GF-D8 (cell line): ENCODE measurements around the gene SQSTM1.
"Not testable (repeated sequence)": the region's sequence is repeated elsewhere in the genome, so short reads cannot be mapped to it uniquely, and the experiment has no call there.

Source experiments
- DNase-seq: peaks from one replicate; lab custom pipeline; 2025; lab: John Stamatoyannopoulos, UW

SQSTM1 gene

DNA sequence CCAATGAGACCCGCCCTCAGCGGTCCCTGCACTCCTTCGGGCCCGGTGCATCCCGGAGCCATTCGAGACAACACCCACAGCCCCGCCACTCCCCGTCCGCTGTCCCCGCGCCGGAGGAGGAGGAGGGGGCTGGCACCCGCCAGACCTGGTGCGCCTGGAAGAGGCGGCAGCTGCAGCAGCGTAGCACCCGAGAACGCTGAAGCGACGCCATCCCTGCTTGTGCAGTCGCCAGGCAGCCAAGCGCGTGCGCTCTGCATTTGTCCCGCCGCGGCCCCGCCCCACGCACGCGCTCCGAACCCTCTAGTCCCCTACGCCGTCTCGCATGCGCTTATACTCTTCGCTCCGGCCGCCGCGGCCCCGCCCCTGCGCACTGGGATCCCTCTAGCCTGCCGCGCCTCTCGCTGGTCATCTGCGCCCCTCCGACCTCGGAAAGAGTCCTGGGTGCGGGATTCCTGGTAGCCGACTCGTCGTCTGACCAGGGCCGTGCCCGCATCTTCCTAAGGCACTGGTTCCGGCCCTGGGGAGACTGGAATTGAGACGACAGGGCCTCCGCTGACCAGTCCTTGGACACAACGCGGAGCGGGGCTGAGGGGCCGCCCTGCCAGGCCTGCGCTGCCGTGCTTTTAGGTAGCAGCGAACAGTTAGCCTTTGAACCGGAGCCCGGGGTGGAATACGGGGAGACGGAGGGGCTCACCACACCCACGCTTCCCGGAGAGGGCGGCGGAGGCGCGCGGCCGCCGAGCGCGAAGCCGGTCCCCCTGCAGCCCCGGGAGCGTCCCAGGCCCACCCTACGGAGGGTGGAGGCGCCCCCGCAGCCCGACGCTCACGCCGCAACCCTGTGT lies 38.1 kb downstream of the SQSTM1 start, which contains the start of gene MRNIP:
Gene MRNIP, minus strand, starts transcription at position 232 of the 842 bp plus-strand sequence. Its CDS starts 21 bp downstream, at position 211.
- peak; percentile 87 for DNase-seq

DNA sequence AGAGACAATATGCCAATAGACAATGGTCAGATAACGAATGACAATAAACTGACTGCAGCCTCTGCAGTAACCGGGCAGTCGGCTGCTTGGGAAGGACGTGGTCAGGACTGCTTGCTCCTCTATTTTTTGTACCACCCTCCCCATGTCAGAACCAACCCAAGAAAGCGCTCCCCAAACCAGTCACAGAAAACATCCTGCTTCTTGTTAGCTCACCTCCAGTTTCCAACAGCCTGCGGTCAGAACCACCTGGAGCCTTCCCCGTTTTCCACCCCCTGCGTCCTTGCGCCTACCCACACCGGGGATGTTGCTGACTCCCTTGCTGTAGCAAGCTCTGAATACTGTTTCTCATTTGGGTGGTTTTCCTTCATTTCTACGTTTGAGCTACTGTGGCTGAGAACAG lies 39.6 kb downstream of the SQSTM1 start:
- no peak for DNase-seq

- DNase-seq = no peak
These were observed 41.6 kb downstream of the SQSTM1 start for GRCh38 chr5:179862296-179862695.

GRCh38 chr5:179862891-179863290 lies 42.2 kb downstream of the SQSTM1 start:
- DNase-seq = no peak

- DNase-seq = no peak
These were observed 42.9 kb downstream of the SQSTM1 start for GRCh38 chr5:179863449-179864085.

GRCh38 chr5:179864686-179865085 lies 44.0 kb downstream of the SQSTM1 start:
- DNase-seq = no peak

GRCh38 chr5:179865491-179866240 lies 45.0 kb downstream of the SQSTM1 start:
- no peak for DNase-seq

- no peak for DNase-seq
These were observed 45.8 kb downstream of the SQSTM1 start for GRCh38 chr5:179866241-179867078.

- DNase-seq = no peak
These were observed 46.4 kb downstream of the SQSTM1 start for GRCh38 chr5:179867079-179867465.

DNA sequence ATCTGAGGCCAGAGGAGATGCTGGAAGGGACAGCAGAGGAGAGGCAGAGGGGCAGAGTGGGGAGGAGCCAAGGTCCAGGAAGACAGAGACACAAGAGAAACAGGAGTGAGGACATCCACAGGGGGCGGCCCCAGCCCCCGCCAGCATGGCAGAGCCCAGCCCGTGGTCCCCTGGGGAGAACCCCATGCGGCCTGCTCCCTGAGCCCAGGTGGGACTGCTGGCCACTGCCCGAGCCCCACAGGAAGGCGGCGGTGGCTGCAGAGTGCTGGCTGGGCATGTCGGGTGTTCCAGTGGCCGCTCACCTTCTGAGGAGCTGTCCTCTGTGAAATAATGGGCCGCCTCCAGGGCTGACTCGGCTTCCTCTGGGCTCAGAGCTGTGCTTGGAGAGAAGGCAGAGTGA lies 46.8 kb downstream of the SQSTM1 start:
- DNase-seq = no peak

DNA sequence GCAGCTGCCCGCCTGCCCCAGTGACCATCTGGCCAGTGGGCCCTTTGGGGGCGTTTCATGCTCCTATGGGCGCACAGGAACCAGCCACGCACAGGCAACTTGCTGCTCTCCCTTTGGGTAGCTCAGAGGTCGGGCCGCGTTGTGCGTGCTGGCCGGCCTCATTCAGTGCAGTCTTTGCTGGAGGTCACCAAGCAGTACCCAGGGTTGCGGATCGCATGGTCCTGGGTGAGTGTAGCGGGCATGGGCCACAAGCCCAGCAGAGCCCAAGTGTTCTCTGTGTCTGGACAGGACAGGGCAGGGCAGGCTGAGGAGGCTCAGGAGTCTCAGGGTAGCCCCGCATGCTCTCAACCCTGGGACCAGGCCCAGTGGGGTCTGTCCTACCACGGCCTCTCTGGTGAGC lies 47.8 kb downstream of the SQSTM1 start:
- no peak for DNase-seq

DNA sequence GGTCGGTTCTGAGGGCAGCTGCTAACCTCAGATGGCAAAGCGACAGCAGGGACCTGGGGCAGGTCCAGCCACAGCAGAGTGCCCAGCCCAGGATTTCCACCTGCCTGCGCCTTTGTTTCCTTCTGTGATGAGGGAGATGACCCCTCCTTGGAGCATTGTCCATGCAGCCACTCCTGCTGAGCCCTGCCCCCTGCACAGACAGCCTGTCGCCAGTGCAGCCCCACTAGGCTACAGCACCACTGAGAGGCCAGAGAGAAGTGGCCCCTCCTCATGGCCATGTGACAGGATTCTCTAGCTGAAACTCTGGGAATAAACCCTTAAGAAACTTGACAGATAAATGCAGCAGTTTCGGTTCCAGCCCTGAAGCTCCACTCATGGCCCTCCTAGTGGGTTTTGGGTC lies 48.4 kb downstream of the SQSTM1 start:
- no peak for DNase-seq

GRCh38 chr5:179869641-179870402 lies 49.1 kb downstream of the SQSTM1 start:
- no peak for DNase-seq

- no peak for DNase-seq
These were observed 49.7 kb downstream of the SQSTM1 start for GRCh38 chr5:179870403-179870903.

GRCh38 chr5:179870952-179871351 lies 50.2 kb downstream of the SQSTM1 start:
- no peak for DNase-seq

DNA sequence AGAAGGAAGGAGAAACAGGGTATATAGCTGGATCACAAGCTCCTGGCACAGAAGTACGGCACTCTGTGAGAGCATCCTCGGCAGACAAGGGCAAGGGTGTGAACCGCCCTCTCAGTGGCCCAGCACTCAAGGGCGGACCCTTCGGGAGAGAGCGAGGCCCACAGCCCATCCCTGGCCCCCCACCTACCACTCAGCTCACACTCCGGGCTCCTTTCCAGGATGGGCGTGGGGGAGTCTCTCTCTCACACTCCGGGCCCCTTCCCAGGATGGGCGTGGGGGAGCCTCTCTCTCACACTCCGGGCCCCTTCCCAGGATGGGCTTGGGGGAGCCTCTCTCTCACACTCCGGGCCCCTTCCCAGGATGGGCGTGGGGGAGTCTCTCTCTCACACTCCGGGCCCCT lies 50.8 kb downstream of the SQSTM1 start:
- DNase-seq = not testable (repeated sequence)

DNA sequence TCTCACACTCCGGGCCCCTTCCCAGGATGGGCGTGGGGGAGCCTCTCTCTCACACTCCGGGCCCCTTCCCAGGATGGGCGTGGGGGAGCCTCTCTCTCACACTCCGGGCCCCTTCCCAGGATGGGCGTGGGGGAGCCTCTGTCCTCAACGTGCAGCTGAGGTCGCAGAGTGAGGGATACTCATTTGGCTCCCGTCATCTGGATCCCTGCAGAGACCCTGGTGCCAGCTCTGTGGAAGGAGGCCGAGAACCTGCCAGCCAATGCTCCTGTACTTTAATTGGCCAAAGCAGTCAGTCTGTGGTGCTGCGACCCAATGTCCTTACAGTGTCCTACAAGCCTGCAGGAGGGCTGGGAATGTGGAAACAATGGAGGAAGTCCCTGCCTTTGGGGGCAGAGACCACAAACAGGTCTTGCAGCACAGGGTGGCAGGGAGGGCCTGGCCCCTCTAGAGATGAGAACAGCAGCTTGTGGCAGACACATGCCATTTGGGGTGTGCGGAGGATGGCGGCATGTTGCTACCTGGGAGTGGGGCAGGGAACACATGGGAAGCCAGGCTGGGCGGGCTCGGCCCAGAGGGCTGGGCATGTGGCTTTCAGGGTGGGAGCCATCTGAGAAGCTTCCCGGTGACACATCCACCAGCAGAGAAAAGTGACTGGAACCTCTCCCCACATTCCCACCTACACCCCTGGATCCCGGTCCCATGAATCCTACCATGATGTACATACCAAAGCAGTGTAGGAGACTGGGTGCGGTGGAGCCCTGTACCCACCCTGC lies 51.5 kb downstream of the SQSTM1 start:
- DNase-seq = no peak

DNA sequence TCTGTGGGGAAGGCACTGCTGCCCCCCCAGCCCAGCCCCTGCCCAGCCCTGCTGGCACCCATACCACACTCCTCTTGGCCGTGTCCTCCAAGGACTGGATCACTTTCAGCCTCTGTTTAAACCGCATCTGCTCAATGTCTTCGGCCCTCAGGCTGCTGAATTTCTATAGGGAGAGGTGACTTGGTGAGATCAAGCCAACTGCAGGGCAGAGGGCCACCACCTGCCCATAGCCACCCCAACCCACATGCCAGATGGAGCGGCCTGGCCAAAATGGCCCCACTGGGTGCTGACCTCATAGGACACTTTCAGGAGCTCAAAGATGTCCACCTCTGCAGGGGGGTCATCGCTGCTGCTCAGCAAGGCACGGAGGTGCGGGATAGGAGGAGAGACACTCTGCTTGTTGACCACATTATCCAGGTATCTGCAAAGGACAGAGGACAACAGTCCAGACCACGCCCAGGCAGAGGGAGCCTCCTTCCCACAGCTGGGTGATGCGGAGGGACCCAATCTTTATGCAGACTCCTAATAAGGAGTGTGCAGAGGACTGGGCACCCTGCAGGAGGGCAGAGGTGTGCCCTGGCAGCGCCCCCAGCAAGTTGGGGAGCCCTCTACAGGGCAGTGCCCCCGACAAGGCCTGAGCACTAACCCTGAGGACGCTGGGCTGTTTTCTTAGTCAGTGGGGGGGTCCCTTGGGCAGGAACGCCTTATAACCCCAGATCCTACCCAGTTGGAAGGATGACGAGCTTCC lies 52.3 kb downstream of the SQSTM1 start:
- DNase-seq = no peak

GRCh38 chr5:179873588-179874110 lies 52.9 kb downstream of the SQSTM1 start:
- DNase-seq = no peak
